Vagina (tissue), 2 donors: ENCODE data around the gene PPP1R9B. TPM values are rescaled to one million over a fixed set of nuclear protein-coding genes. Genes with fewer than 3 reads are reported as not detected.

Experiments used
- DNase-seq, 2 donors: peaks; one replicate each; pipeline ENCODE4 v3.0.0-alpha.2; 2017; ENCODE audit errors: extremely low spot score in 2 of 2
- H3K27ac ChIP-seq: fragments of 200-600 bp; sonication (generic); one replicate; pipeline ENCODE4 v1.5.1; 2019
- H3K27me3 ChIP-seq: fragments of 200-600 bp; sonication (generic); one replicate; pipeline ENCODE4 v1.5.1; 2019
- H3K36me3 ChIP-seq, 2 donors: fragments of 200-600 bp; sonication (generic); one replicate each; pipeline ENCODE4 v1.5.1; 2017 to 2019
- H3K4me1 ChIP-seq: fragments of 200-600 bp; sonication (generic); one replicate; pipeline ENCODE4 v1.5.1; 2019
- H3K4me3 ChIP-seq, 2 donors: fragments of 200-600 bp; sonication (generic); 1 replicate in 1 of 2; 2 replicates in 1 of 2; pipeline ENCODE4 v1.5.1; 2016 to 2019
- H3K9me3 ChIP-seq: fragments of 200-600 bp; sonication (generic); one replicate; pipeline ENCODE4 v1.5.1; 2019
- POLR2A ChIP-seq, 2 donors: fragments of 450-650 bp; IDR thresholded peaks; one replicate each; pipeline ENCODE4 v1.6.1; 2017; ENCODE audit warnings: antibody characterized with exemption in 2 of 2, mild to moderate bottlenecking in 2 of 2, moderate library complexity in 2 of 2
- POLR2AphosphoS5 ChIP-seq, 2 donors: sonication (generic); formaldehyde crosslinking; IDR thresholded peaks; one replicate each; pipeline ENCODE4 v1.9.0; 2017; ENCODE audit warnings: antibody characterized with exemption in 2 of 2, mild to moderate bottlenecking in 2 of 2, low read depth in 1 of 2; ENCODE audit not compliant: insufficient read depth in 1 of 2
- intact Hi-C: fragments of 100-400 bp; cut with DNase I; formaldehyde crosslinking; loops from one replicate; pipeline ENCODE4 v1.15.1; 2023
- total RNA-seq: library from RNA; depleted of rRNA; stranded (reverse); fragments of >200 nt; gene quantifications from one replicate; pipeline ENCODE4 v1.2.3, GENCODE V29; 2016
- TF ChIP-seq, protein P1 (sequence below), 3 experiments: fragments of 450-650 bp in 2 of 3; fragments of 200-600 bp in 1 of 3; sonication (generic) in 1 of 3; IDR thresholded peaks; one replicate each; pipeline ENCODE4 v1.5.1; 2017 to 2019; ENCODE audit warnings: antibody characterized with exemption in 3 of 3, mild to moderate bottlenecking in 2 of 3, moderate library complexity in 2 of 3

PPP1R9B gene
- total RNA-seq, 1 donor from 2014 or later, result 37.6 TPM

DNA sequence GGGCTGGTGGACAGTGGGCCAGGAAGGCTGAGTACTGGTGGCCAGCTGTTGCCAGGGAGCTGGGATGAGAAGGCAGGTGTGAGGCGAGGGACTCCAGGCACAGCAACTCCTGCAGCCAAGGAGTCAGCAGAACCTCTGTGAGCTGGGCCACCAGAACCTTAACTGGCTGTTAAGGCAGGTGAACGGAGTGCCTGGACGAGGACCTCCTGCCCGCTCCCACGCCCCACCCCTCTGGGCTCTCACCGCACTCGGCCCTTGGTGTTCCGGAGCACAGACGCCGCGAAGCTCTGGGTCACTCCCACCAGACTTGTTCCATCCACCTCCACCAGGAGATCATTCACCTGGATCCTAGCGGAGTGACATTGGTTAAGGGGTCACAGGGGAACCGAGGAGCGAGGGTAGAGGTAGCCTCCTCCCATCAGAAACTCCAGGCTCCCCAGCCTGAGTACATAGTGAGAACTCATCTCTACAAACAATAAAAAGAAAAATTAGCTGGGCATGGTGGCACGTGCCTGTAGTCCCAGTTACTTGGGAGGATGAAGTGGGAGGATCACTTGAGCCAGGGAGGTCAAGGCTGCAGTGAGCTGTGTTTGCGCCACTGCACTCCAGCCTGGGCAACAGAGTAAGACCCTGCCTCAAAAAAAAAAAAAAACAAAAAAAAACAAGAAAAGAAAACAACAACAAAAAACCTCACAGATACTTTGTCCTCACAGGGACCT lies 9.3 kb downstream of the PPP1R9B start:
- H3K4me1 ChIP-seq, result peaks cover 53% of the 10 kb centered on the region
- H3K9me3 ChIP-seq, result no peaks in the 10 kb centered on the region
- intact Hi-C loops, result no loop called here
- no peak for TF ChIP-seq POLR2AphosphoS5 (IDR thresholded peaks at IDR 0.05; ENCODE audit: insufficient read depth in 1 of 2, low read depth in 1 of 2)
- no peak for TF ChIP-seq POLR2A (IDR thresholded peaks at IDR 0.05)
- TF ChIP-seq, protein P1, sequence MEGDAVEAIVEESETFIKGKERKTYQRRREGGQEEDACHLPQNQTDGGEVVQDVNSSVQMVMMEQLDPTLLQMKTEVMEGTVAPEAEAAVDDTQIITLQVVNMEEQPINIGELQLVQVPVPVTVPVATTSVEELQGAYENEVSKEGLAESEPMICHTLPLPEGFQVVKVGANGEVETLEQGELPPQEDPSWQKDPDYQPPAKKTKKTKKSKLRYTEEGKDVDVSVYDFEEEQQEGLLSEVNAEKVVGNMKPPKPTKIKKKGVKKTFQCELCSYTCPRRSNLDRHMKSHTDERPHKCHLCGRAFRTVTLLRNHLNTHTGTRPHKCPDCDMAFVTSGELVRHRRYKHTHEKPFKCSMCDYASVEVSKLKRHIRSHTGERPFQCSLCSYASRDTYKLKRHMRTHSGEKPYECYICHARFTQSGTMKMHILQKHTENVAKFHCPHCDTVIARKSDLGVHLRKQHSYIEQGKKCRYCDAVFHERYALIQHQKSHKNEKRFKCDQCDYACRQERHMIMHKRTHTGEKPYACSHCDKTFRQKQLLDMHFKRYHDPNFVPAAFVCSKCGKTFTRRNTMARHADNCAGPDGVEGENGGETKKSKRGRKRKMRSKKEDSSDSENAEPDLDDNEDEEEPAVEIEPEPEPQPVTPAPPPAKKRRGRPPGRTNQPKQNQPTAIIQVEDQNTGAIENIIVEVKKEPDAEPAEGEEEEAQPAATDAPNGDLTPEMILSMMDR (IDR thresholded peaks at IDR 0.05), result no peak
- DNase-seq, result no peak
- peaks cover 0 to 81% of the 10 kb centered on the region in 2 donors for H3K36me3 ChIP-seq
- no peak overlapping the region for H3K27ac ChIP-seq
- no peak overlapping the region for H3K4me3 ChIP-seq
- H3K27me3 ChIP-seq, result no peaks in the 10 kb centered on the region

DNA sequence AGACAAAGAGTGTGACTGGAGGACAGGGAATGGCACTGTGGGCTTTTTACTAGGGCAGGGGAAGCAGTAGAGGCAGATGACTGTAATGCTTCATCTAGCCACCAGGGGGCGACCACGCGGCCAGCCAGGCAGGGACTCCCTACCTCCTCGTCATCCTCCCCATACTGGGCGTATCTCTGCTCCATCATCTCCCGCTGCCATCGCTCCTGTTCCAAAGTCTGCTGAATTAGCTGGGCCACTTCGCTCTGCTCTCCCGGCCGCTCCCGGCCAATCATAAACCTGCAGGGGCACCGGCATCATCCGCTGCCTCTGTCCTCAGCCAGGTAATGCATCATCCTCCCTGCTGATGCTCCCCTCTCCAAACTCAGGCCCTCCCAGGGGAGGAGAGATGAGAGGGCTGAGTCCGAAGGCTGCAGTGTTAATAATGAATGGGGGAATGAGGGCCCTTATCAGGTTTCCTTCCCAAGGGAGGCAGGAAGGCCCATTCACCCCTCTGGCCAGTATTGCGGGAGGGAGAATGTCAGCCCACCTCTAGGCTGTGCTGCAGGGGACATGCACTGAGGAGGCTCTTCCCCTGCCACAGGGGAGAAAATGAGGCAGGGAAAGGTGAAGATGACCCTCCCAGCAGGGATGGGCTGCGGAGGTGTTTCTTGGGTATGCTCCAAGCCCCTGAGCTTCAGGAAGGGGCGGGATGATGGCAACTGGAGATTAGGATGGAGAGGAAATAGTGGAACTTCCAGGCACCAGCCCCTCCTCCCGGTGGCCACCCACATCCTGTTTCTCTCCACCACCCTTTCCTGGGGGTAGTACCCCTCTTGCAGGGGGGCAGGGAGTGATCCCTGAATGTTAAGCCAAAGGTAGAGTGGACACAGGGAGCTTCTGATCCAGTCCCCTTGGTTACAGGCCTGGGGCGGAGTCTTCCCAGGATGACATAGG lies 10.3 kb downstream of the PPP1R9B start:
- no peak for DNase-seq
- Histone ChIP-seq H3K27me3 (no peaks in the 10 kb centered on the region), H3K4me1 (peaks cover 44% of the 10 kb centered on the region), H3K4me3 (peak overlapping the region in 1 of 2 donors; percentile 7), H3K36me3 (peaks cover 0 to 90% of the 10 kb centered on the region in 2 donors), H3K9me3 (no peaks in the 10 kb centered on the region), H3K27ac (no peak overlapping the region)
- intact Hi-C loops, result no loop called here
- TF ChIP-seq POLR2AphosphoS5 (IDR thresholded peaks at IDR 0.05; ENCODE audit: insufficient read depth in 1 of 2, low read depth in 1 of 2) (peak in 1 of 2 donors; percentile 56), POLR2A (IDR thresholded peaks at IDR 0.05) (no peak)
- TF ChIP-seq, protein P1 (IDR thresholded peaks at IDR 0.05), result peak; percentile 92 to 97 (median 94)

DNA sequence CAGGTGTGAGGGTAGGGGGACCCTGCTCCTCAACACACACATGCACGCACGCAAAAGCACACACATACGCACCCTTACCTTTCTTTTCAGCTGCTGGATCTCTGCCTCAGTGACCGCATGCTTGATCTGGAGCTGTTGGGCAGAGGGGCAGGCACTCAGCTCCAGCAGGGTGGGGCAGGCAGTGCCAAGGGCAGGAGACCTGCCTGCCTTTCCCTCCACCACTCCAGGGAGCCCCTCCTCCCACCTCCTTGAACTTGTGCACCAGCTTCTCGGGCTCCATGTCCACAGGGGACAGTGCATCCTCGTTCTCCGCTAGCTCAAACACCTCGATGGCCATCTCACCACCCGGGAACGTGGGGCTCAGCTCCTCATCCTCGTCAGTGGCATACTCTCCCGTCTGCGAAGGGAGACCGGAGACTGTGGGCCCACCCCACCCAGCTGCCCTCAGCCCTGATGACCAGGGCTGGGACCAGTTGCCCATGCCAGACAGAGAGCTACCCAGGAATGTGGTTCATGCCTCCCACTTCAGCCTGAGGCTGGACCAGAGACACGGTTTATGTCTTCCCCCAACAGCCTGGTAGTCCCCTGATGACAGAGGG lies 11.2 kb downstream of the PPP1R9B start:
- Histone ChIP-seq H3K4me1 (peaks cover 38% of the 10 kb centered on the region), H3K27me3 (no peaks in the 10 kb centered on the region), H3K27ac (no peak overlapping the region), H3K4me3 (no peak overlapping the region), H3K9me3 (no peaks in the 10 kb centered on the region), H3K36me3 (peaks cover 0 to 90% of the 10 kb centered on the region in 2 donors)
- TF ChIP-seq, protein P1 (IDR thresholded peaks at IDR 0.05), result no peak
- TF ChIP-seq POLR2AphosphoS5 (IDR thresholded peaks at IDR 0.05; ENCODE audit: insufficient read depth in 1 of 2, low read depth in 1 of 2), result no peak
- no peak for TF ChIP-seq POLR2A (IDR thresholded peaks at IDR 0.05)
- no peak for DNase-seq
- intact Hi-C loops, result no loop called here

DNA sequence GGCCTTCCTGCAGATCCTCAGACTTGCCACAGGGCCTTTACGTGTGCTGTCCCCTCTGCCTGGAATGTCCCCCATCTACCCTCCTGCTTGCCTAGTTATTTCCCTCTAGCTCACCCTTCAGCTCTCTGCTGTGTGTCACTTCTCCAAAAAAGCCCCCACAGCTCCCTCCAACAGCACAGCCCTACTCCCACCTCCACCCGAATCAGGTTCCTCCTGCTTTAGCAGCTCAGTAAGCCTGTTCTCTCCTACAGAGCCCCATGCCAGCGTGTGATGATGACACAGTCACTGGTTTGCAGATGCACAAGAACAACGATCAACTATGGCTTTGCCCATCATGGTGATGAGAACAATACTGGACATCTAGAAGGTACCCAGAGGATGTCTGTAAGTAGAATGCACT lies 13.4 kb downstream of the PPP1R9B start:
- H3K4me3 ChIP-seq, result no peak overlapping the region
- TF ChIP-seq POLR2A (IDR thresholded peaks at IDR 0.05) (no peak), POLR2AphosphoS5 (IDR thresholded peaks at IDR 0.05; ENCODE audit: insufficient read depth in 1 of 2, low read depth in 1 of 2) (no peak)
- TF ChIP-seq, protein P1 (IDR thresholded peaks at IDR 0.05), result no peak
- no peak for DNase-seq
- peaks cover 33% of the 10 kb centered on the region for H3K4me1 ChIP-seq
- intact Hi-C loops, result no loop called here
- no peak overlapping the region for H3K27ac ChIP-seq
- no peaks in the 10 kb centered on the region for H3K27me3 ChIP-seq
- peaks cover 0 to 68% of the 10 kb centered on the region in 2 donors for H3K36me3 ChIP-seq
- H3K9me3 ChIP-seq, result no peaks in the 10 kb centered on the region
